Hematopoietic multipotent progenitor cell treated with erythropoietin and hydrocortisone succinate and interleukin-3 and kit ligand, for 15 days (in vitro differentiated cells): Measurements from ENCODE around the gene SNTB2.
"Not testable (repeated sequence)": the region's sequence is repeated elsewhere in the genome, so short reads cannot be mapped to it uniquely, and the experiment has no call there.

Experiments
- DNase-seq: peaks from one replicate; pipeline ENCODE4 v3.0.0-alpha.2; 2015; ENCODE audit warnings: low spot score

SNTB2 gene

DNA sequence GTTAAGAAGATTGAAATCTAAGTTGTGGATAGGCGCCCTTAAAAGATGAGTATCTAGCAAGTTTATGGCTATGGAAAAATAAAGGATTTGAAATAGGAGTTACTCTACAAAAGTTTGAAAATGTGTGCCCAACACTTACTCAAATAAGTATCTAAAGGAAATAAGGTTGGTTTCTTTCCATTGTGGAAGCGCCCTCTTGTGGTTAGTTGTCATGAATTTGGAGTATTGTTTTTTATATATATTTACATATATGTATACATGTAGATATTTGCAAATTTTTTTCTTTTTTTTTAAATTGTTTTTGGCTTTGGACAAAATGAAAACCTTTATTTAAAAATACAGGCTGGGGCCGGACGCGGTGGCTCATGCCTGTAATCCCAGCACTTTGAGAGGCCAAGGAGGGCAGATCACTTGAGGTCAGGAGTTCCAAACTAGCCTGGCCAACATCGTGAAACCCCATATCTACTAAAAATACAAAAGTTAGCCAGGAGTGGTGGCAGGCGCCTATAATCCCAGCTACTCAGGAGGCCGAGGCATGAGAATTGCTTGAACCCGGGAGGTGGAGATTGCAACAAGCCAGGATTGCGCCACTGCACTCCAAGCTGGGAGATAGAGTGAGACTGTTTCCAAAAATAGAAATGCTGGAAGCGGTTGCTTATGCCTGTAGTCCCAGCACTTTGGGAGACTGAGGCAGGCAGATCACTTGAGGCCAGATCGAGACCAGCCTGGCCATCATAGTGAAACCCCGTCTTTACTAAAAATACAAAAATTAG is 100.2 kb downstream of the SNTB2 start:
- DNase-seq = peak; percentile 77

DNA sequence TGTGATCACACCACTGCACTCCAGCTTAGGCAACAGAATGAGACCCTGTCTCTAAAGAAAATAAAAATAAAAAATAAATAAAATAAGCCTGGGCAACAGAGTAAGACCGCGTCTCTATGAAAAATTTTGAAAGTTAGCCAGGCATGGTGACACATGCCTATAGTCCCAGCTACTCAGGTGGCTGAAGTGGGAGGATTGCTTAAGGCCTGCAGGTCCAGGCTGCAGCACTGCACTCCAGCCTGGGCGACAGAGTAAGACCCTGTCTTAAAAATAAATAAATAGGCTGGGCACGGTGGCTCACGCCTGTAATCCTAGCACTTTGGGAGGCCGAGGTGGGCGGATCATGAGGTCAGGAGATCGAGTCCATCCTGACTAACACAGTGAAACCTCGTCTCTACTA is 104.7 kb downstream of the SNTB2 start:
- DNase-seq = not testable (repeated sequence)

DNA sequence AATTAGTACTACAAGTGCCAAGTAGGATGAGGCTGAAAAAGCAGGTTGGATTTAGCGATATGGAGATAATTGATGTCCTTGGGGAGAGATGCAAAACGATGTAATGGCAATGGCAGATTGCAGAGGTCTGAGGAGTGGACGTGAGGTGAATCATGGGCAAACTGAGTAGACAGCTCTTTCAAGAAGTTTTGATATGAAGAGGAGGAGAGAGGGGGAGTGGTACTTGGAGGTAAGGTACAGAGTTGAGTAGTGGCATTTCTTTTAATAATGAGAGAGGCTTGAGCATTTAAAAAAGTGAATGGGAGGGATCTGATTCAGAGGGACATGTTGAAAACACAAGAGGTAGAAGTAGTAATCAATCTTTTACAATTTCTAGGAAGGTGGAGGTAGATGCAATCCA is 106.4 kb downstream of the SNTB2 start:
- DNase-seq = no peak

DNA sequence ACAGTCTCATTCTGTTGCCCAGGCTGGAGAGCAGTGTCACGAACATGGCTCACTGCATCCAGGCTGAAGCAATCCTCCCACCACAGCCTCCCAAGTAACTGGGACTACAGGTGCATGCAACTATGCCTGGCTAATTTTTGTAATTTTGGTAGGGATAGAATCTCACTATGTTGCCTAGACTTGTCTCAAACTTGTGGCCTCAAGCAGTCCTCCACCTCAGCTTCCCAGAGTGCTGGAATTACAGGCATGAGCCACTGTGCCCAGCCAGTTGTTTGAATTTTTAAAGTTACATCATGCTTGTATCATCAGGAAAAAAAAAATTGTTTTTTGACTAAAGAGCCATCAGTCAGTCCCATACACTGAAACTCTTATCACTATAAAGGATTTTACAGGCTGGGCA is 107.1 kb downstream of the SNTB2 start:
- DNase-seq = no peak

DNA sequence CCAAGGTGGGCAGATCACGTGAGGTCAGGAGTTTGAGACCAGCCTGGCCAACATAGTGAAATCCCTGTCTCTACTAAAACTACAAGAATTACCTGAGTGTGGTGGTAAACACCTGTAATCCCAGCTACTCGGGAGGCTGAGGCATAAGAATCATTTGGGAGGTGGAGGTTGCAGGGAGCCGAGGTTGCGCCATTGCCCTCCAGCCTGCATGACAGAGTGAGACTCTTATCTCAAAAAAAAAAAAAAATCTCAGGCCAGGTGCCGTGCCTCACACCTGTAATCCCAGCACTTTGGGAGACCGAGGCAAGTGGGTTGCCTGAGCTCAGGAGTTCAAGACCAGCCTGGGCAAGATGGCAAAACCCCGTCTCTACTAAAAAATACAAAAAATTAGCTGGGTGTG is 109.8 kb downstream of the SNTB2 start:
- not testable (repeated sequence) for DNase-seq

DNA sequence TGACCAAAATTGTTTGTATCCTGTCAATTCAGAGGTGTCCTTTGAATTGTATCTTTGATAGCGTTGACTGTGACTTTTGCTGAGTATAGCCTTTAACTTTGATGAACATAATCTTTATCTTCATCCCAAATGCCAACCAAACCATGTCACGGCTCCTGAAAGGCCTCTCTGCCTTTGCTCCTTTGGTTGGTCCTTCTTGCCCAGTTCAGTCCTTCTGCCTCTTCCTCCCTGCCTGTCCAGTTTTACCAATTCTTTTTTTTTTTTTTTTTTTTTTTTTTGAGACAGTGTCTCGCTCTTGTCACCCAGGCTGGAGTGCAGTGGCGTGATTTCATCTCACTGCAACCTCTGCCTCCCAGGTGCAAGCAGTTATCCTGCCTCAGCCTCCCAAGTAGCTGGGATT is 111.3 kb downstream of the SNTB2 start:
- DNase-seq = no peak

DNA sequence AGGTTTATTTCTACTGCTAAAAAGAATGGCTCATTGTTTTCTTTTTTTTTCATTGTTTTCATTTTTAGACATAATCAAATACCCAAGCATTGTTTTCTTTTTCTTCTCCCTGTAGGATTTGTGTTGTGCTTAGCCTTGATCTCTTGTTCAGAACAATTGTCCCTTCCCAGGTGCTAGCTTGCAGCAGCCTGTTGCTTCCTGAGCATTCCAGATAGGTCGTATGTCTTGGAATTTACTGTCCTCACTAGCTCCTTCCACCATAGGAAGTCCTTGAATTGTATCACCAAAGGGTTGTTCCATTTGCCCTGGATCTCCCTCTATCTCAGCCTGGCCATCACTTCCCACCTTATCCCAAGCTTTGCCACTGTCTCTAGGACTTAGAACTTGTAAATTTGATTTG is 114.2 kb downstream of the SNTB2 start:
- no peak for DNase-seq

DNA sequence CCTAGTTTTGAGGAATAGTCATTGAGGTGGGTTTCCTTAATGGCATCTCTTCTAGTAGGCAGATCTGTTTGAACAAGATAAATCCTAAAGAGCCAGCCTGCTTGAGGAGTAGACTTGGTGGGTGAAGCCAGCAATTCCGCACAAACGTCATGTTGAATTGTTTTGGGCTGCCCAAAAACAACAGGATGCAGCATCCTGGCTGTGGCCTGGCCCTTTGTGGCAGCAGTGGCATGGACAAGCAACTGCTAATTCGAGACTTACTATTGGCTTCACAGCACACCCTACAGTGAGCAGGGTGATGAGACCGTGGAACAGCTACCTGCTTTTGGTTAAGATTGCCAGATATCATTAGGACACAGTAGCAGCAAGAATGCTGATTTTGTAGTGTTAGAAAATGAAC is 114.9 kb downstream of the SNTB2 start:
- DNase-seq = no peak

DNA sequence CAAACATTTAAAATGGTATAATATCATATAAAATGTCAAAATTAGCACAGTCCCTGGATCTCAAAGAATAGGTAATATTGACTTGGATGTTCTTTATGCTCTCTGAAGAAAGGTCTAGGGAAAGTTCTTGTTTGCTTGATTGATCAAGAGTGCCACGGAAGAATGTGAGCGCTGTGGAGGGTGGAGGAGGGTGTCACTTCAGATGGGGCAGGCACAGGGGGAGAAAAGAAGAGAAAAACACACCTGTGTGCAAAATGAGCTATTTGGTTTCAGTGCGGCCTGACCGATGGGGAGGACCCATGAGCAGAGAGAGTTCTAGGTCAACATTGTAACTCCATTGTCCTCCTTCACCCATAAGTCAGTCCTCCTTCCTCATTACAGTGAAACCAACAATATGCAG is 115.3 kb downstream of the SNTB2 start:
- no peak for DNase-seq

DNA sequence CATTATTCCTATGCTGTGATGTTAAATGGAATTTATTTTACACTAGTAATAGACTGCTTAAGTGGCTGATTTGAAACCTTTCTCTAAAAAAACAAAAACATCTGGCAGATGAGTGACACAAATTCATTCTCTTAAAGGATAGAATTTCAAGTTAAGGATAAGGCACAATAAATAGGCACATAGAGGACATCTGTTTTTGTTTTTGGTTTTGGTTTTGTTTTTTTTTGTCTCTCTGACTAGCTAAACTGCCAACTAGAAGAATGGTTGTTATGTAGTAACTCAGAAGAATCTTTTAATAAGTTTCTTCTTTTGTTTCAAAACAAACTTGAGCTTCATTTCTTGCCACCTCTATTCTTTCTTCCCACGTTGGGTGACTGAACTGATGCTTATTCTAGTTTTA is 119.1 kb downstream of the SNTB2 start:
- DNase-seq = no peak

DNA sequence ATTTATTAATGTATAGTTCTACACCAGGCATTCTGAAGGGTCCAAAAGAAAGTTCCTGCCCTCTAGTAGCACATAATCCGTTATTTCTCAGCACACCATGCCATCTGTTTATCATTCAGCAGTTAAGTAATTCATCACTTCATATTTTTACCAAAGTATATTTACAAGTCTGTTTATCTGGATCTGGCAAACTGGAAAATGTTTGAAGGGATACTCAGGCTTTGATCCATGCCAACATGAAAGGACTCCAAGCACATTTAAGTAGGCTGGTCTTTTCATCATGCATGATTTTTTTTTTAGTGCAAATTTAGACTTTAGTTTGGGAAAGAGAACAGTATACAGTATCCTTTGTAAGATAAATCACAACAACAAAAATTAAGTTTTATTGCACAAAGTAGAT is 120.1 kb downstream of the SNTB2 start:
- no peak for DNase-seq

DNA sequence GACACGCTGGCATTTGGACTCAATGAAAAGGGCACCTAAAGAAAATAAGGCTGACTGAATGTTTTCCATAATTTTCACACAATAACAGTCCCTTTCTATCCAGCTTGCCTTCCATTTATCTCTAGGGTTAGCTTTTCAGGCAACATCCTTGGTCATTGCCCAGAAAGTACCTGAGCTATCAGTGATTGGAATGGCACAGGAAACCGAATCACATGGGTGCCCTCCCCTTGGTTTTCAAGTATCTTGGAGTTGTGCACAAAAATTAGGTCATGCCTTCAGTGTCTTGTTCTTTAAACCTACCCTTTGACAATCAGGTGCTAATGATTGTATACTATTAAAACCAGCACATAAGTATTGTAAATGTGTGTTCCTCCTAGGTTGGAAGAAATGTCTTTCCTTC is 120.9 kb downstream of the SNTB2 start:
- DNase-seq = no peak

DNA sequence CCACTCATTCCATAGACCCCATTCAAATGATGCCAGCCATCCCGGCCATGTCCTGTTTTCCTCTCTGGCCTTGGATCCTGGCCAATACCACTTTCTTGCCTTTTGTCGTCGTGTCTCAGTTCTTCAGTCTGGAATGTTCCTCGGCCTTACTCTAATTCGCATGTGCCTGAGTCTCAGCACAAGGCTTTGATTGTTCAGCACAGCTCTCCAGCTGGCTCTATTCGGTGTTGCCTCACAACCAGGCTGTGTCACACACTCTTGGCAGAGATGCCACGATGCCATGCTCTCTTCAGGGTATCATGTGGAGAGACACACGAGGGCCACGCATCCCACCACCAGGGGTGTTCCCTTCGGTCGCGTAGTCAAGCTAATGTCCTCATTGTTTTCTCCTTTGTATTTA is 122.4 kb downstream of the SNTB2 start:
- DNase-seq = no peak

DNA sequence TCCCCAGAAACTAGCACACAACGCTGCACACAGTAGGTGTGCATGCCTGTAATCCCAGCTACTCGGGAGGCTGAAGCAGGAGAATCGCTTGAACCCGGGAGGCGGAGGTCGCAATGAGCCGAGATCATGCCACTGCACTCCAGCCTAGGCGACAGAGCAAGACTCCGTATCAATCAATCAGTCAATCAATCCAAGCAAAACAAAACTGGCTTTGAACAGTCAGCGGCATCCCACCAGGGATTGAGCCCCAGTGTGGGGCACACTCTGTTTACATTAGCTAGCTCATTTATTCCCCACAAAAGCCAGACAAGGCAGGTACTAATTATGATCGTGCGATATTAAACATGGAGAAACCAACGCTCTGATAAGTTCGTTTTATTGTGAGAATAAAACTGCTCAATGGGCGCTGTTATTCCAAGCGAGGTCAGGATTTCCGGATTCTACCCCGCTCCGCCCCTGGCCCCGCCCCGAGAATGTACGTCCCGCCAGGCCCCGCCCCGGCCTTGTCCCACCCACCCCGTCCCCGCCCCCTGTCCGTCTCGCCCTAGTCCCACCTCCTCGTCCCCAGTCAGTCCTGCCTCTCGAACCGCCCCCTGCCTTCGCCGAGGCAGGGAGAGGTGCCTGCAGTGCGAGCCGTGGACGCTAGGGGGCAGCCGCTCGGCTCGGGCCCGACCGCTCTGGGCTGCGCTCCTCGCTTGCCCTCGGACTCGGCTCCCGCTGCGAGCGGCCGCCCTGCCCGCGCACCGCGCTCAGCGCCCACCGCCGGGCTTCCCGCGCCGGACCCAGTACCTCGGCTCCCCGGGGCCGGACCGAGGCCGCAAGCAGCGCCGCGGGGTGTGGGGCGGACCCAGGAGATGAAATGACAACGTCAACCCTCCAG is 123.9 kb downstream of the SNTB2 start, which contains the start of gene VPS4A:
TSS of gene VPS4A (plus strand) at position 698 of the 880 bp plus-strand sequence. CDS start at position 860, 162 bp downstream.
- DNase-seq = peak; percentile 97

DNA sequence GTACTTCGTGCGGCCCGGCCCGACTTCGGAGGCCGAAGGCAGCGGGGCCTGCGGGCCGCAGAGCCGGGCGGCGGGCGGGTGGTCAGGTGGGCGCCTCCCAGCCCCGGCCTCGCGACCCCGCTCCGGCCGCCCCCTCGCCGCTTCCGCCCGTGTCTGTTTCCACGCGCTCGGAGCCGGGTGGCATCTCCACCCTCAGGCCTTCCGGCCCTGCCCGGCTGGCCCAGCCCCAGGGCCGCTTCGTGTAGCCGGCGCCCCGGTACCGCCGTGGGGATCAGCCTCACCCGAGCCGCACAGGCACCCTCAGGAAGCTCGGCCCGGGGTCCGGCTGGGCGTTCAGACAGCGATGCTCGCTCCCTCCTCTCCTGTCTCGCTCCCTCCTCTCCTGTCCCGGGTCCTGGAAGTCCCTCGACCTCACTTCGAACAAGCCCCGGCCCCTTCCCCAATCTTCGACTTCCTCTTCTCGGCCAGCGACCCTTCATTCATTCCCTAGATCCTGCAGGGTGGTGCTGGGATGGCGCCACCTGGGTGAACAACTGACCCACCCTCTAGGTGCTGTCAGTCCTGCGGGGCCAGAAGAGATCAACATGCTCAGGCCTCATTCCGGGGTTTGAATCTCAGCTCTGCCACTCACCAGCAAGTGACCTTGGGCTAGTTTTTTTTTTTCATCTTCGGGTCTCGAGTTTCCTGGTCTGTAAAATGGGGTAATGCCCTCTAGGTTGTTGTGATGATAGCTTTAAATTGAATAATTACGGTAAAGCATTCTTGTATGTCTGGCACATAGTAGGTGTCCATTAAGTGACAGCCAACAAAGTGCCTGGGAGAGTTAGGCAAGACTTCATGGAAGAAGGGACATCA is 124.8 kb downstream of the SNTB2 start:
- DNase-seq = peak; percentile 43

DNA sequence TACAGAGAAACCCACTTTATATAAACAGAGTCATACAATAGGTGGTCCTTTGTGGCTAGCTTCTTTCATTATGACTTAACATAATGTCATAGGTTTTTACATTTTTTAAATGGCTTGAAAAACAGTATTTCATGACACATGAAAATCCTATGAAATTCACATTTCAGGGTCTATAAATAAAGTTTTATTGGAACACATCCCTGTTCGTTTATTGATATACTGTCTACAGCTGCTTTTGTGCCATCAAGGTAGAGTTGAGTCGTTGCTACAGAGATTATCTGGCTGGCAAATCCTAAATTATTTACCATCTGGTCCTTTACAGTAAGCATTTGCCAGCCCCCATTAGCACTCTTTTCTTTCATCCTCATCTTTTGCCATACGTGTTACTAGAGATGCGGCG is 126.5 kb downstream of the SNTB2 start:
- no peak for DNase-seq

DNA sequence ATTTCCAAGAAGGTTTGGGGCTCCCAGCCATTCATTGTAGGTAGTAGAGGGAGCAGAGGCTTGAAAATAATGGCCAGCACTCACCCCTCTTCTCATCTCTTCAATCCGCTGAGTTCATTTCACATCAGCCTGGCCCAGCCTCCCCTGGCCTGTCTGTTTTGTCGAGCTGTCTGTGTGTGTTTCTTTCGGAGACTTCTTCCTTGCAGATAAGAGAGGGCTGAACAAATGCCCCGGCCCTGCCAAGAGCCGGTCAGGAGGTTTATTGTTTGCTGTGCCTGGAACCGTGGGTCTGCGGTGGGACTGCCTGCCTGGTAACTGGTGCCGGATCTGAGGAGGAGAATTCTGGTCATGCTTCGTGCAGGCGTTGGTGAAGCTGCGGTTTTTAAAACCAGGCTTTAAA is 127.6 kb downstream of the SNTB2 start:
- DNase-seq = no peak

DNA sequence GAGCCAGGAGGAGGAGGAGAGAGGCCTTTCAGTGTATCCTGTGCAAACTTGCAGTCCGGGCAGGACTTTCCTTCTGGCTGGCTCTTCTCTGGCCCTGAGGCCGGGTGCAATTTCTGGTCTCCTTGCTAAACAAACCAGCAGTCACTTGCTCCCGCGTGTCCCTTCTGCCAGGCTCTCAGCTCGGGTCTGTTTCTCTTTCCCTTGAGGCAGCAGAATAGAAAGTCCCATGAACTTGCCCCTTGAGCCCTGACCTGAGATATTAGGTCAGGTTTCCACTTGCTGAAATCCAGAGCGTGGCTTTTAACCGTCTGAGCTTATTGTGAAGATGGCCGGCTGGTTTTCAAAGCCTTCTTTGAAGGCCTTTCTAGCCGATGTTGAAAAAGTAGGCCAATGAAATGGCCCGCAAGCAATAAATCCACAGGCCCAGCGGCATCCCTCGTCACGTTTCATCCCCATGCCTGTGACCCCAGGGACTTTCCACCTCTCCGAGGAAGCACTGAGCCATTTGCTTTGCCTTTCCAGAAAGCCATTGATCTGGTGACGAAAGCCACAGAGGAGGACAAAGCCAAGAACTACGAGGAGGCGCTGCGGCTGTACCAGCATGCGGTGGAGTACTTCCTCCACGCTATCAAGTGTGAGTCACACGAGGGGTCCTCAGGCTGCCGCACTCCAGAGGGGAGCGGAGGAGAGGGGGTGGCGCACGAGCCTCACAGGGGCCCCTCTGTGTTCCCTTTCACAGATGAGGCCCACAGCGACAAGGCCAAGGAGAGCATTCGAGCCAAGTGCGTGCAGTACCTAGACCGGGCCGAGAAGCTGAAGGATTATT is 128.7 kb downstream of the SNTB2 start:
- no peak for DNase-seq

DNA sequence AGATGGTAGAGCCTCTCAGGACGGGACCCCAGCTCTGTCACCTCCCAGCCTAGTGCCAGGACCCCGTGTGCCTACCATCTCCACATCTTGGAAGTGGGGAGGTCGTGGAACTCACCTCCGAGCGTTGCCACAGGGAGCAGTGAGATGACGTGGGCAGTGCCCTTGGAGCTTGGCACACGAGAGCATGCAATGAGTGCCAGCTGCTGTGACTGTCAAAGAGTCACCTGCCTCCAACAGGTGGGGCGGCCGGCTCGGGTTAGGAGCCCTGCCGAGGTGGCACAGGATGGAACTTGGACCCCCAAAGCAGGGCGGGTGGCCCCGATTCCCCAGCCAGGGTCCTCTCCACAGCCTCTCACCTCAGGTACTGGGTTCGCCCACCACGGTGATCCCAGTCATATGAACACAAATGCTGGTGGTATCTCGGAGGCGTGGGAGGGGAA is 129.7 kb downstream of the SNTB2 start:
- no peak for DNase-seq

DNA sequence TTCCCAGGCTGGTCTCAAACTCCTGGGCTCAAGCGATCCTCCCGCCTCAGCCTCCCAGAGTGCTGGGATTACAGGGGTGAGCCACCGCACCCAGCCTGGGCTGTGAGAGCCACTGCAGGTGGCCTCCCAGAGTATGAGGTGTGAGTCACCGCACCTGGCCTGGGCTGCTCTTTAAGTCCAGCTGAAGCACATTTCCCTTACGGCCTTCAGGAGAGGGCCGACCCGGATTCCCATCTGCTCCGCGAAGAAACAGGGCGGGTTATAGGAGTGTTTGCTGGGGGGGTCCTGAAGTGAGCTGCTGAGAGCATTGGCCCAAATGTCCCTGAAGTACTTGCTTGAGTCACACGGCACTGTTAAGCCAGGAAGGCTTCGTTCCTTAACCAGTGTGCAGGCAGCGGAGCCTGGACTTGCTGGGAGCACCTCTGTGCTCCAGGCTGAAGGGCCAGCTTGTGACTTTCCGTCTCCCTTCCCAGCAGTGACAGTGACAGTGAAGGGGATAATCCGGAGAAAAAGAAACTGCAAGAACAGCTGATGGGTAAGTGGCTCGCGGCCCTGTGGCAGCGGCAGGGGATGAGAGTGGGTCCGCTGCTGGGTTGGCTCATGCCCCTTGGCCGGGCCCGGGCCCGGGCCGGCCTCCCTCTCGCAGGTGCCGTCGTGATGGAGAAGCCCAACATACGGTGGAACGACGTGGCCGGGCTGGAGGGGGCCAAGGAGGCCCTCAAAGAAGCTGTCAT is 131.4 kb downstream of the SNTB2 start:
- DNase-seq = no peak

DNA sequence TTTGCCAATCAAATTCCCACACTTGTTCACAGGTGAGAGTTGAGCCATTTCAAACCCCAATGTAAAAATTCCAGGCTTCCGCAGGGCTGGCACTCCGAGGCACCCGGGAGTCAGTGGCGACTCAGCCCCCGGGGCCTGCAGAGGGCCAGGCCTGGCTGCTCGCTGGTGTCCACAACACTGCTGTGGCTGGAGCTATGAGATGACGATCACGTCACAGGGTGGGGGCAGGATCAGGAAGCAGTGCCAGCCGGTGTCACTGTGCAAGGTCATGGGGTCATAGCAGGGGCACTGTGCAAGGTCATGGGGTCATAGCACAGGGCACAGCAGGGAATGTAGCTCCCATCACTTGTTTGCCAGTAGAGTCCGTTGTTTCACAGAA is 131.9 kb downstream of the SNTB2 start:
- no peak for DNase-seq
